Activated CD4-positive, CD25-positive, alpha-beta regulatory T cell treated with anti-CD3 and anti-CD28 coated beads, Interleukin-2, amount 50 U/mL, for 16 hours (primary cell): ENCODE results near the gene SLC50A1.
"Not testable (repeated sequence)": the region's sequence is repeated elsewhere in the genome, so short reads cannot be mapped to it uniquely, and the experiment has no call there.

Experiments
- DNase-seq: peaks from one replicate; pipeline ENCODE4 v3.0.0-alpha.2; 2020; ENCODE audit warnings: low read depth, low spot score

The SLC50A1 gene

GRCh38 chr1:155116113-155116764 lies 19.4 kb upstream of the SLC50A1 start:
- no peak for DNase-seq

- DNase-seq = no peak
These were observed 18.0 kb upstream of the SLC50A1 start for GRCh38 chr1:155117610-155118009.

DNA sequence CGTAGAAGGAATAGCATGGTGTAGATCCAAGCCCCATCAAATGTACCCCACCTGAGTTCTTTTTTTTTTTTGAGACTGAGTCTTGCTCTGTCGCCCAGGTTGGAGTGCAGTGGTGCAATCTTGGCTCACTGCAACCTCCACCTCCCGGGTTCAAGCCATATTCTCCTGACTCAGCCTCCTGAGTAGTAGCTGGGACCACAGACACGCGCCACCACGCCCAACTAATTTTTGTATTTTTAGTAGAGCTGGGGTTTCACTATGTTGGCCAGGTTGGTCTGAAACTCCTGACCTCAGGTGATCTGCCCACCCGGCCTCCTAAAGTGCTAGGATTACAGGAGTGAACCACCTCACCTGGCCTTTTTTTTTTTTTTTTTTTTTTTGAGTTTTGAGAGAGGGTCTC lies 17.6 kb upstream of the SLC50A1 start:
- not testable (repeated sequence) for DNase-seq

DNA sequence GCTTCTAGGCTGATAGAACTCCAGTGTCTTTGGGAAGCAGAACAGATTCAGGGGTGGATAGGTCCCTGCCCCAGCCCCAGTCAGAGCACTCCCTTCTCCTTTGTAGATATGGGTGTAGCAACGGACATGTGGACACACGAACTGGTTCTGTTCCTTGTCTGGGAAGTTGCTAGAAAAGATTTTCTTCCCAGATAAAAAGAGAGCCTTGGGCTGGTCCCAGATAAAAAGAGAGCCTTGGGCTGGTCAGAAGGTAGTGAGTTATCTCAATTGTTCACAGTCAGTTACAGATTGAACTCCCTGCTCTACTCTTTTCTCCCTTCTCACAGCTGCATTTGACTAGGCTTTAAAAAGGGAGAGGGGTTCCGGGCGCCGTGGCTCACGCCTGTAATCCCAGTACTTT lies 15.4 kb upstream of the SLC50A1 start:
- DNase-seq = no peak

DNA sequence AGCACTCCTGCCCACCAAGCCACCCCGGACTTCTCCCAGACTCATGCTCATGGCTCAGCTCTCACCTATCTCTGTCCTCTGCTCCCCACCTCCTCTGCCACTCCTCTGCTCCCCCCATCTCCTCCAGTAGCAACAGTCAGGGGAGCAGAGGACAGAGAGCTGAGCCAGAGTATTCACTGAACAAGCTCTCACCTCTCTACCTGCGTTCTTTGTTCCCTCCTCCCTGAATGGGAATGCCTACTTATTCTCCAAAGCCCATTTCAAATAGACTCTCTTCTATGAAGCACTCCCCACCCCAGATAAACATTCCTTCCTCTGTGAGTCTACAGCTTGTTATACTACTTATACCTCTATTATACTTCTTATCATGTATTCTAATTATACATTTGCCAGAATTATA lies 14.4 kb upstream of the SLC50A1 start:
- DNase-seq = no peak

DNA sequence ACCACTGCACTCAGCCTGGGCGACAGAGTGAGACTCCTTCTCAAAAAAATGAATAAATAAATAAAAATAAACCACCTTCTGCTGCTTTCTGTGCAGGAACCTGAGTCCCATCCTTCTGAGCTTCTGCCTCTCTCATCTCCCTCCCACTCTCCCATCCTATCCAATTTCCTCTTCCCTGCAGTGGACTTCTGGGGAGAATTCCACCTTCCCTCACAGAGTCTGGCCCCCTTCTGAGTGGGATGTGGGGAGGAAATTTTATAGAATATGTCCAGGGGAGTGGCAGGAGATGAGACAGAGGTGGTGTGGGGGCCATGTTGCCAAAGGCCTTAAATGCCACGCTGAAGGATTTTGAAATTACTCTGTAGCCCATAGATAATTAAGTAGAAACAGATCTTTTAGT lies 13.3 kb upstream of the SLC50A1 start:
- DNase-seq = no peak

DNA sequence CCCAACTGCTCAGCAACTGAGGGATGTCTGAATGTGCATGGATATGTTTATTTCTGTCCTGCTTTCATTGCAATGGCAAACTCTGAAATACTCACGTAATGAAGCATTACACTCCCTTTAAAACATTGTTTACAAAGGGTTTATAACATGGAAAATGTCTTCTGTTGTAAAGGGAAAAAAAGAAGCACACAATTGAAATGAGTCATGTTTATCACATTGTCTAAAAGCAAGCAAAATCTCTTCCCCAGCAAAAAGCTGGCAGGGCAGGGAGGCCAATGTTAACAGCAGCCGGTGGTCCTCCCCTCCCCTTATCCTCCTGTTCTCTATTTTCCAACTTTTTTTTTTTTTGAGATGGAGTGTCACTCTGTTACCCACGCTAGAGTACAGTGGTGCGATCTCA lies 11.9 kb upstream of the SLC50A1 start:
- DNase-seq = no peak

DNA sequence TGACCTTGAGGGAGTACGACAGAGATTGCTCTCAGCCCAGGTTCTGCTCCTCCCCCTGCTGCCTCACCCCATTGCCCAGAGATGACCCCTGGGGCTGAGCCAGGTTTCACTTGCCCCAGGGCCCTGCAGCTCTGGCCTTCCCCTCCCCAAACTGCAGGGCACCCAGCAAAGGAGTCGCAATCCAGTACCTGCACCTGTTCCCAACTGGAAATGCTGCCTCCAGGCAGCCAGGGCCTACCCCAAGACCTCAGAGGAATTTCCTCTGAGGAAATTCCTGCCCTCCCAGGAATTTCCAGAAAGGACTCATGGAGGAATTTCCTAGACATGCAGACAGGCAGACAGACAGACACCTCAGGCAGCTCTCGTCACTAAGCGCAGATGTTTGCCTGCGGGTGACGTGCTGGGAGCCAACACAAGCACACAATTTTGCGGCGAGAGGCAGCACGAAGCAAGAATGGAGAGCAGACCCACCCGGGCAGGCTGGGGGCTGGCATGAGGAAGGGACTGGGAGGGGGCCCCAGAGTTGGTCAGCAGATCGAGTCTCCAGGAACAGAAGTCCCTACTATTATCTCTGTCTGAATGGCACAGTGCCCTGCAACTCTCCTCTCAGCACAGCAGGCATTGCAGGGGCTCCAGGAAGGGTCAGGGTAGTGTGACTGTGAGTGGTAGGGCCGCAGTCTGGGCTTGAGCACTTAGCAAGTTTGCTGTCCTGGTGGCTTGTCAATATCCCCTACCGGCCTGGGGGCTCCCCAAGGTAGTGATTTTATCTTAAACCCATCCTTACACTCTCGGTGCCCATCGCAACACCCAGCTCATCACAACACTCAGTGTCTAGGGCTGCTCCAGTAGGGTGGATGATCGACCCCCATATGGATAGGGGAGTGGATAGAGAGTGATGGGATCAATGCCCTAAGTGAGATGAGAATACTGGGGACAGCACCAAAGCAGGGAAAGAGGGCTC lies 10.9 kb upstream of the SLC50A1 start:
- no peak for DNase-seq

DNA sequence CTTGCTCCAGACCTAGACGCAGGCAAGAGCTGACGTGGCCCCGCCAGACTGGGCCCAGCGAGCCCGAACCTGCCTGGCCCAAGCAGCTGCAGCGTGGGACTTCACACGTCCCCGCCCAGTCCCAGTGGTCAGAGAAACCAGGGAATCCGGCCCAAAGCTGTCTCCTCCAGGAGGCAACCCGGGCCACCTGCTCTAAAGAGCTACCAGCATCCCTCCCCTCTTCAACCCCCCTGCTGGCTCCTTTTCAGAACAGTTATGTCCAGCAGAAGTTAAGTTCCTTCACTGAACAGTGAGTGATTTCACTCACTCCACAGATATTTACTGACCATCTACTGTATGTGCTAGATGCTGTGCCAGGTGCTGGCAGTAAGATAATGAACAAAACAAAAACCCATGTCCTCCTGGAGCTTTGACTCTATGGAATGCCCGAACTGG lies 10.1 kb upstream of the SLC50A1 start:
- no peak for DNase-seq

DNA sequence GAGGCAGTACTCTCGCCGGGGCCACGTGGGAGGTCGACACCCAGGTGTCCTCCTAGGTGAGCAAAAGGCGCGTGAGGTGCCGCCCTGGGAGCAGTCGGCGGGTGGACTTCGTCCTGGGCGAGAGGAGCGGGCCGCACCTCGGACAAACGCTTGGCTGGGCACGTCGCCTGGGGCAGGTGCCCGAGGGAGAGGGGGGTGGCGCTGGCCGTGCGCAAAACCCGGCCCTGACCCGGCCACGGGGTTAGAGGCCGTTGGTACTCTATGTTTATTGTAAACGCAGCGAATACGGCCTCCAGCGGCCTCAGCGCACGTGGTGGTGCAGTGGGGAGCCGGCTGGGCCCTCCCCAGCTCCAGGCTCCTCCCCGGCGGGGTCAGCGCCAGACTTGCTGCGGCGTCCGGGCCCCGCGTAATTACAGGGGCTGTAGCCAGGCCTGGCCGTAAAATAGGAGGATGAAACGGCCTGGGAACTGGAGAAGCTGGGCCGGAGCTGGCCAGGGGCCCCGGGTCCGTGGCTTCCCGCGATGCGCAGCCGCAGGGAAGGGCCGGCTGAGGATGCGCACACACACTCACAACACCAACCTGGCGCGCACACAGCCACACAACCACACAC lies 9.6 kb upstream of the SLC50A1 start:
- no peak for DNase-seq

- no peak for DNase-seq
These were observed 9.0 kb upstream of the SLC50A1 start for GRCh38 chr1:155126556-155127104.

DNA sequence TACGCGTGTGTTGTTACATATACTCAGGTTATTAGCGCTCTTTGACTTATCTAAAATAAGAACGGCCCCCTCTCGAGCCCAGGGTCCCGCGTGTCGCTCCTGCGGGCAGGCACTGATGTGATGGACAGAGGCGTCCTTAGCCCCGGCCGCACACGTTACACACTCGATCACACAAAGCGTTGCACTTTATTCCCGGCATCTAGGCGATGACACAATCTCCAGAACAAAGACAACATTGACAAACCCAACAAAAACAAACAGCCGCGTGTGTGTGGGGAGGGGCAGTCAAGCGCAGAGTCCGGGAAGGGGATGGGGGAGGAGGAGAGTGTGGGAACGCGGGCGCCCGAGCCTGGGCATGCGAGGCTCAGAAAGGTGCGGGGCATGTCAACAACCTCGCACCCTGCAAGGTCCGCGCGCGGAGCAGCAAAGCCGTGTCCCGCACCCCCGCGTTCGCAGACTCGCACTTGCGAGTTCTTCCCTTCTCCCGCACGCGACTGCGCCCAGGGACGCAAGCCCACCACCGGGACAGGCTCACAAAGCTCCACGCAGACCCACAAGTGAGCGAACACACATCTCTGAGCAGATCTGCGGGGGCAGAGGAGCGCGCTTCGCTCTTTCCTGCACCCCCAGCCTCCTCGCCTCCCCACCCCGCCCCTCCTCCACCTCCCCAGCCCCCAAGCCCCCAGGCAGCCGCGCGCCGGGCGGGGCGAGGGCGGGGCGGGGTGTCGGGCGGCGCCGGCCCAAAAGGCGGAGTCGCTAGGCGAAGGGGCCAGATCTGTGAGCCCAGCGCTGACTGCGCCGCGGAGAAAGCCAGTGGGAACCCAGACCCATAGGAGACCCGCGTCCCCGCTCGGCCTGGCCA lies 8.3 kb upstream of the SLC50A1 start, which contains the start of gene EFNA1:
Gene EFNA1 (plus strand): TSS at position 772 of the 862 bp plus-strand sequence. CDS start 102 bp downstream, outside the sequence.
- DNase-seq = no peak

GRCh38 chr1:155127967-155128754 lies 7.5 kb upstream of the SLC50A1 start:
- no peak for DNase-seq

- DNase-seq = no peak
These were observed 6.7 kb upstream of the SLC50A1 start for GRCh38 chr1:155128755-155129473.

GRCh38 chr1:155130272-155131006 lies 5.2 kb upstream of the SLC50A1 start:
- DNase-seq = no peak

DNA sequence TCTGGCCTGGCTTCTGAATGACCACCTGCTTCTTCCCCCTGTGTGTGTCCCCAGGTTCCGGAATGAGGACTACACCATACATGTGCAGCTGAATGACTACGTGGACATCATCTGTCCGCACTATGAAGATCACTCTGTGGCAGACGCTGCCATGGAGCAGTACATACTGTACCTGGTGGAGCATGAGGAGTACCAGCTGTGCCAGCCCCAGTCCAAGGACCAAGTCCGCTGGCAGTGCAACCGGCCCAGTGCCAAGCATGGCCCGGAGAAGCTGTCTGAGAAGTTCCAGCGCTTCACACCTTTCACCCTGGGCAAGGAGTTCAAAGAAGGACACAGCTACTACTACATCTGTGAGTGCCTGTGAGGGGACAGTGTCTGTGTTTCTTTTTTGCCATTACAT lies 4.4 kb upstream of the SLC50A1 start:
- no peak for DNase-seq

- no peak for DNase-seq
These were observed 3.8 kb upstream of the SLC50A1 start for GRCh38 chr1:155131856-155132255.

DNA sequence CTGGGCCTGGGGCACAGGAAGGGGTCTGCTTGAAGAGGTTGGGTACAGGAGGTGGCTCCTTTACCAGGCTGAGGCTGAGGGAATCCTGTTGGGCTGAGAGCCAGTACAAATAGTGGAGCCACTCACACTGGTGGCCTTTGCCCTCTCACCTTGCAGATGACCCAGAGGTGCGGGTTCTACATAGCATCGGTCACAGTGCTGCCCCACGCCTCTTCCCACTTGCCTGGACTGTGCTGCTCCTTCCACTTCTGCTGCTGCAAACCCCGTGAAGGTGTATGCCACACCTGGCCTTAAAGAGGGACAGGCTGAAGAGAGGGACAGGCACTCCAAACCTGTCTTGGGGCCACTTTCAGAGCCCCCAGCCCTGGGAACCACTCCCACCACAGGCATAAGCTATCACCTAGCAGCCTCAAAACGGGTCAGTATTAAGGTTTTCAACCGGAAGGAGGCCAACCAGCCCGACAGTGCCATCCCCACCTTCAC lies 1.8 kb upstream of the SLC50A1 start:
- no peak for DNase-seq

- no peak for DNase-seq
These were observed 1.3 kb upstream of the SLC50A1 start for GRCh38 chr1:155134322-155134721.
